Peyer's patch (tissue), 4 donors: ENCODE data around the gene CCDC120. TPM values are rescaled to one million over a fixed set of nuclear protein-coding genes. Genes with fewer than 3 reads are reported as not detected.

ENCODE experiments used
- DNase-seq, 3 donors: peaks; one replicate each; pipeline ENCODE4 v3.0.0-alpha.2; 2017 to 2019
- H3K27ac ChIP-seq, 4 donors: fragments of 200-600 bp; sonication (generic); one replicate each; pipeline ENCODE4 v1.5.1; 2016 to 2019
- H3K27me3 ChIP-seq, 2 donors: fragments of 200-600 bp; sonication (generic); one replicate each; pipeline ENCODE4 v1.5.1; 2019
- H3K36me3 ChIP-seq, 3 donors: fragments of 200-600 bp; sonication (generic); one replicate each; pipeline ENCODE4 v1.5.1; 2016 to 2019
- H3K4me1 ChIP-seq, 4 donors: fragments of 200-600 bp; sonication (generic); one replicate each; pipeline ENCODE4 v1.5.1; 2016 to 2019
- H3K4me3 ChIP-seq, 4 donors: fragments of 200-600 bp; sonication (generic); 1 replicate in 3 of 4; 2 replicates in 1 of 4; pipeline ENCODE4 v1.5.1; 2016 to 2019; ENCODE audit warnings: mild to moderate bottlenecking in 1 of 4
- H3K9me3 ChIP-seq, 4 donors: fragments of 200-600 bp; sonication (generic); one replicate each; pipeline ENCODE4 v1.5.1; 2016 to 2019; ENCODE audit warnings: mild to moderate bottlenecking in 1 of 4
- POLR2A ChIP-seq, 2 donors: fragments of 450-650 bp; IDR thresholded peaks; one replicate each; pipeline ENCODE4 v1.5.1; 2017; ENCODE audit warnings: antibody characterized with exemption in 2 of 2, mild to moderate bottlenecking in 2 of 2, moderate library complexity in 2 of 2
- total RNA-seq, 4 donors: library from RNA; depleted of rRNA; stranded (reverse); fragments of >200 nt; gene quantifications; one replicate each; pipeline ENCODE4 v1.1.0, GENCODE V29; 2016
- TF ChIP-seq, protein P1 (sequence below), 6 experiments: fragments of 450-650 bp in 4 of 6; fragments of 200-600 bp in 2 of 6; sonication (generic) in 1 of 6; IDR thresholded peaks; one replicate each; pipeline ENCODE4 v1.5.1; 2017 to 2019; ENCODE audit warnings: antibody characterized with exemption in 6 of 6, mild to moderate bottlenecking in 3 of 6, moderate library complexity in 1 of 6

Gene CCDC120
- total RNA-seq, 4 donors from 2014 or later, result 13.8 to 39.1 (median 24.5) TPM; not detected in 1

DNA sequence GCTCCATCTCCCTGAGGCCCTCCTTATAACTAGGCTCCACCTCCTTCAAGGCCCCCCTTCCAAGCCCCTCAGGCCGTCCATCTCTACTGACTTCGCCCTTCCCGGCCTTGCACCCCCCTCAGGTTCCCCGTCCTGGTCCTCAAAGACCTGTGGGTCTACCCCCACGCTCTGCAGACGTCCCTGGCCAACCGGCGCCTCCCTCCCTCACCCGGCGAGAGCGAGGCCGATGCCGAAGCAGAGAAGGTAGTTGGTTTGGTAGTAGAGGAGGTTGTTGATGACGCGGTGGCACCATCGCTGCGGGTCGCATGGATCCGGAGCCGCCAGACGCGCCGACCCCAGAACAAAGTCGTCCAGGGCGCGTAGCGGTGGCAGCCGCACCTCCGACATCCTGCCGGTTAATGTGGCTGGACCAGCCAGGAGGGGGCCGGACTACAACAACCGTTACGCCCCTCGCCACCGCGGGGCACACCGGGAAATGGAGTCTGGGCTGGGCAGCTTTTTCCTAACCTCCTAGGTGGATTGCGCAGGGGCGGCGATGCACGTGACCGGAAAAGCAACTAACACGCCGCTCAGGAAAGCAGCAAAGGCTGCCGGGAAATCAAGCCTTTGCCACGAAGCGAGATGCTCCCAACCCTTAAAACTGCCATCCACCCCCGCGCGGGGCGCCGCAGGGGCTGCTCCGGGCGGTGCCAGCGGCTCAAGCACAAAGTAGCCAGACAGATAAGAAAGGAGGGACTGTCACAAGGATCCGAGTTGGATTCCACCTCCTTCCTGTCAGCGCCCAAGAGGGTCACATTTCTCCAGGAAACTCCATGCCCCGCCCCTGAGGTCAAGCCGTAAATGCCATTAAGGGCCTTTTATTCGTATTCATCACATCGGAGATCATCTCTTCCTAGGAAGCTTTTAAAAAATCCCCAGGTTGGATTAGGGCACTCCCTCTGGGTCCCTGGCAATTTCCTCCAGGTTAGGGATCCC lies 15.1 kb downstream of the CCDC120 start, which contains the start of gene PRAF2:
Gene PRAF2, minus strand, starts transcription at position 402 of the 975 bp plus-strand sequence. Its CDS starts 15 bp downstream, at position 387.
- Histone ChIP-seq H3K36me3 (peaks cover 0 to 13% (median 0%) of the 10 kb centered on the region in 3 donors), H3K4me1 (peaks cover 0 to 5% (median 0%) of the 10 kb centered on the region in 4 donors), H3K27ac (peak within 1 kb of the TSS; percentile 55 to 77 (median 72)), H3K4me3 (peak within 1 kb of the TSS; percentile 42 to 60 (median 53)), H3K27me3 (no peaks in the 10 kb centered on the region), H3K9me3 (no peaks in the 10 kb centered on the region)
- peak; percentile 90 to 97 (median 92) for DNase-seq
- TF ChIP-seq, protein P1, sequence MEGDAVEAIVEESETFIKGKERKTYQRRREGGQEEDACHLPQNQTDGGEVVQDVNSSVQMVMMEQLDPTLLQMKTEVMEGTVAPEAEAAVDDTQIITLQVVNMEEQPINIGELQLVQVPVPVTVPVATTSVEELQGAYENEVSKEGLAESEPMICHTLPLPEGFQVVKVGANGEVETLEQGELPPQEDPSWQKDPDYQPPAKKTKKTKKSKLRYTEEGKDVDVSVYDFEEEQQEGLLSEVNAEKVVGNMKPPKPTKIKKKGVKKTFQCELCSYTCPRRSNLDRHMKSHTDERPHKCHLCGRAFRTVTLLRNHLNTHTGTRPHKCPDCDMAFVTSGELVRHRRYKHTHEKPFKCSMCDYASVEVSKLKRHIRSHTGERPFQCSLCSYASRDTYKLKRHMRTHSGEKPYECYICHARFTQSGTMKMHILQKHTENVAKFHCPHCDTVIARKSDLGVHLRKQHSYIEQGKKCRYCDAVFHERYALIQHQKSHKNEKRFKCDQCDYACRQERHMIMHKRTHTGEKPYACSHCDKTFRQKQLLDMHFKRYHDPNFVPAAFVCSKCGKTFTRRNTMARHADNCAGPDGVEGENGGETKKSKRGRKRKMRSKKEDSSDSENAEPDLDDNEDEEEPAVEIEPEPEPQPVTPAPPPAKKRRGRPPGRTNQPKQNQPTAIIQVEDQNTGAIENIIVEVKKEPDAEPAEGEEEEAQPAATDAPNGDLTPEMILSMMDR (IDR thresholded peaks at IDR 0.05), result peak in 3 of 6 experiments; percentile 7 to 21 (median 12)
- TF ChIP-seq POLR2A (IDR thresholded peaks at IDR 0.05), result peak; percentile 7 to 15

DNA sequence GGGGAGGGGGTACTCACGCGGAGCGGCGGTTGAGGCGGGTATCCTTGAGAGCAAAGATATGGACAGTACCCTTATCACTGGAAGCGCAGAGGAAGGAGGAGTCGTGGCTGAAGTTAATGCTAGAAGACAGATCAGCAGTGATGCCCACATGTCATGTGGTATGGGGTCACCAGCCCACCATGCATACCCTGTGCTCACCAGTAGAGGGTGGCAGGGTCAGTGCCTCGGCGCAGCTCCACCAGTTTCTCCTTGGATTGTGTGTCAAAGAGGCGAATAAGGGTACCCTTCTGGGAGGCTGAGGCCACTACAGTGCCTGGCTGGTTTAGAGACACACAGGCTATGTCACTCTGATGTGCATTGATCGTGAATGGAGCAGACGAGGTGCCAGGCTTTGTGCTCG lies 16.5 kb downstream of the CCDC120 start:
- H3K27me3 ChIP-seq, result no peaks in the 10 kb centered on the region
- H3K4me3 ChIP-seq, result no peak overlapping the region
- peaks cover 0 to 13% (median 0%) of the 10 kb centered on the region in 3 donors for H3K36me3 ChIP-seq
- no peak for TF ChIP-seq POLR2A (IDR thresholded peaks at IDR 0.05)
- TF ChIP-seq, protein P1 (IDR thresholded peaks at IDR 0.05), result no peak
- DNase-seq, result no peak
- no peak overlapping the region for H3K27ac ChIP-seq
- H3K9me3 ChIP-seq, result no peaks in the 10 kb centered on the region
- H3K4me1 ChIP-seq, result peaks cover 0 to 5% (median 0%) of the 10 kb centered on the region in 4 donors

DNA sequence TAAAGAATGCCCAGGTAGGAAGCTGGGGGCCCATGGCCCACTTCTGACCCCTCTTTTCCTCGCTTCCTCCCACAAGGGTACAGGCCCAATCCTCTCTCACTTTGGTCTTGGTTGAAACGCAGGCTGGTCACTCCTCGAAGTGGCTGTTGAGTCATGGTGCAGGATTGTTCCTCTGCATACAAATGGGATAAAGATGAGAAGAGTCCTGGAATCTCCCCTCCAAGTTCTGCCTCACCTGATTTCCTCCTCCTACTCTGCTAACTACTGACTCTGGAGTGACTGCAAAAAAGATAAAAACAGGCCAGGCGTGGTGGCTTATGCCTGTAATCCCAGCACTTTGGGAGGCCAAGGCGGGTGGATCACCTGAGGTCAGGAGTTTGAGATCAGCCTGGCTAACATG lies 19.1 kb downstream of the CCDC120 start:
- peaks cover 0 to 2% (median 0%) of the 10 kb centered on the region in 4 donors for H3K4me1 ChIP-seq
- no peak overlapping the region for H3K4me3 ChIP-seq
- no peak for TF ChIP-seq POLR2A (IDR thresholded peaks at IDR 0.05)
- TF ChIP-seq, protein P1 (IDR thresholded peaks at IDR 0.05), result no peak
- no peaks in the 10 kb centered on the region for H3K27me3 ChIP-seq
- no peaks in the 10 kb centered on the region for H3K9me3 ChIP-seq
- H3K27ac ChIP-seq, result no peak overlapping the region
- no peak for DNase-seq
- H3K36me3 ChIP-seq, result peaks cover 0 to 13% (median 0%) of the 10 kb centered on the region in 3 donors

DNA sequence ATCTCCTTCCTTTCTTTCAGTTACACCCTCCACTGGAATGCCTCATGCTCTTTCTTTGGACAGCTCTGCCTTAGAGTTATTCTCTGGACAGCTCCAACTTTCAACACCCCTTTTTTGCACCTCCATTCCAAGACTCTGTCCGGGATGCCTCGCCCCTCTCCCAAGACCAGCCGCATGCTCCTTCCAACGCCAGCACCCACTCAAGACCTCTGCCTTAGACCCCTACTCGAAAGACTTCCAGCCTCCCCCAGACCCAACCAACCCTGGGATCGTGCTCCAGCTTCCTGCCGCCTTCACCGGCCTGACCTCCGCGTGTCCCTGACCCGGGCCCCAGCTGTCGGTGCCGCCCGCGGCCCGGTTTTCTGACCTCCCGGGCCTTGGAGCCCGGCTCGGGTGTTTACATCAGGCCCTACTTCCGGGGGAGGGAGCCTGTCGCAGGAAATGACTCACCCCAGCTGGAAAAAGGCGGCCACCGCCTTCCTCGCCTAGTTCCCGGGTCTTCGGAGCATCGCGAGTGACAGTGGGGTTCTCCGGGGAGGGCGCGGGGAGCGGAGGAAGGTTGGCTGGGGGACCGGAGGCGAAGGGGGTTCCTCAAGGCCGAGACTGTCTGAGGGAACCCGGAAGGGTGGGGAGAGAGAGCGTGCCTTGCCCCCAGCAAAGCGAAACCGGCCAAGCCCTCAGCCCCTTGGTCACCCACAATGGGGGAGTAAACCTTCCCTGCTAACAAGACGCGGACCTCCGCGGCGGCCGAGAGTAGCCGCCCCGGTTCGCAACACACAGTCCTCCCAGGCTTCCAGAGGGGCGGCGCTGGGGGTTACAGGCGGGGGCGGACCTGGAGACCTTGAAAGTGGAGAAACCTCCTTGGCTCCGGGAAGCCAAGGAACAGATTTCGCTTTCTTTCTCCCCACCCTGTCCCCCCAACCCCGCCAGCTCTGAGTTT lies 21.0 kb downstream of the CCDC120 start, which contains the start of gene WDR45:
Gene WDR45, minus strand, starts transcription at position 399 of the 940 bp plus-strand sequence. CDS start 1,792 bp downstream, outside the sequence.
- no peaks in the 10 kb centered on the region for H3K27me3 ChIP-seq
- peak within 1 kb of the TSS; percentile 86 to 96 (median 96) for H3K27ac ChIP-seq
- H3K4me1 ChIP-seq, result no peaks in the 10 kb centered on the region
- H3K4me3 ChIP-seq, result peak within 1 kb of the TSS; percentile 56 to 78 (median 70)
- peaks cover 0 to 13% (median 0%) of the 10 kb centered on the region in 3 donors for H3K36me3 ChIP-seq
- H3K9me3 ChIP-seq, result no peaks in the 10 kb centered on the region
- DNase-seq, result peak; percentile 69 to 87 (median 80)
- peak; percentile 69 to 70 for TF ChIP-seq POLR2A (IDR thresholded peaks at IDR 0.05)
- TF ChIP-seq, protein P1 (IDR thresholded peaks at IDR 0.05), result no peak
